ENCODE data around the gene EEF1A1. TPM values are rescaled to one million over a fixed set of nuclear protein-coding genes. Genes with fewer than 3 reads are reported as not detected.
"Not testable (repeated sequence)": the region's sequence is repeated elsewhere in the genome, so short reads cannot be mapped to it uniquely, and the experiment has no call there.

Gene EEF1A1
- polyA plus RNA-seq, 3 donors, result 18,033 to 19,623 (median 18,240) TPM

DNA sequence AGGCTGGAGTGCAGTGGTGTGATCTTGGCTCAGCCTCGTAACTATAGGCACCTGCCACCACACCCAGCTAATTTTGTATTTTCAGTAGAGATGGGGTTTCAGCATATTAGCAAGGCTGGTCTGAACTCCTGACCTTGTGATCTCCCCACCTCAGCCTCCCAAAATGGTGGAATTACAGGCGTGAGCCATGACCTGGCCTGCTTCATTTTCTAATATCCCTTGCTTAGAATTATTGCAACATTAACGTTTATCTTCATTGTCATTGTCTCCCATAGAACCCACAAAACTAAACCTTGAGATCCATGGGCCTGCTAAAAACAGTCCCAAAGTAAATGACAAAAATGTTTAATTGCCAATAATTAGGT lies 6.1 kb downstream of the EEF1A1 start:
- DNase-seq, result no peak

DNA sequence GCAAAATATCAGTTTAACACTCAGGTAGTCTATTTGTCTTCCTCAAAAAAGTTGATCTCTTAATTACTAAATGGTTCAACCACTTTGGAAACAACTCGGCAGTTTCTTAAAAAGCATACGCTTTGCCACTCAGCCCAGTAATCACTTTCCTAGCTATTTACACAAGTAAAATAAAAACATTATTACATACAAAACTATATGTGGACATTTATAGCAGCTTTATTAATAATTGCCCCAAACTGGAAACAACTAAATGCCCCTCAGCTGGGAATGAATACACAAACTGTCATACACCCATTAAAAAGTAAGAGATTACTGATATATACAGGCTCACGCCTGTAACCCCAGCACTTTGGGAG lies 7.4 kb downstream of the EEF1A1 start:
- DNase-seq, result no peak

DNA sequence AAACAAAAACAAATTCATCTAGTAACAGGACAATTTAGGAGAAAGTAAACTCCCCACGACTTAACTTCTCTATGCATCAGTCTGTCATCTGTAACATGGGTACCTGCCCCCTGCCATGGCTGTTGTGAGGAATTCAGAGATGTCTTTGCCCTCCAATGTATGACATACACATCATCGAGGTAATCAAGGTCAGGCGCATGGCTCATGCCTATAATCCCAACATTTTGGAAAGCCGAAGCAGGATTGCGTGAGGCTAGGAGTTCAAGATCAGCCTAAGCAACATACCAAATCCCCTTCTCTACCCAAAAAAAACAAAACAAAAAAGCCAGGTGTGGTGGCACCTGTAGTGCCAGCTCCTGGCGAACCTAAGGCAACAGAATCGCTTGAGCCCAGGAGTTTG lies 9.0 kb downstream of the EEF1A1 start:
- DNase-seq, result no peak

DNA sequence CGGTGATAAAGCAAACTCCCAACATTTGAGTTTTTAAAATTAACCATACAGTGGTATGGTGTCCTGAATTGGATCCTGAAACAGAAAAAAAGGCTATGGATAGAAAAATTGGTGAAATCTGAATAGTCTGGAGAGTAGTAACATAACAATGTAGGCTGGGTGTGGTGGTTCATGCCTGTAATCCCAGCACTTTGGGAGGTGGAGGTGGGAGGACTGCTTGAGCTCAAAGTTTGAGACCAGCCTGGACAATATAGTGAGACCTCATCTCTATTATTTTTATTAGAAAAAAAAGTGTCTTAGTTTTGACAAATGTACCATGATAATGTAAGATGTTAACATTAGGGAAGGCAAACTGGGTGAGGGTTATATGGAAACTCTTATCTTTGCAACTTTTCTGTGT lies 11.0 kb downstream of the EEF1A1 start:
- DNase-seq, result no peak

- DNase-seq, result no peak
Measured at GRCh38 chr6:73508776-73509175, 12.1 kb downstream of the EEF1A1 start.

GRCh38 chr6:73506246-73506645 lies 14.6 kb downstream of the EEF1A1 start:
- DNase-seq, result no peak

- DNase-seq, result not testable (repeated sequence)
Measured at GRCh38 chr6:73505705-73506104, 15.1 kb downstream of the EEF1A1 start.

- DNase-seq, result no peak
Measured at GRCh38 chr6:73505142-73505541, 15.7 kb downstream of the EEF1A1 start.

- no peak for DNase-seq
Measured at GRCh38 chr6:73504160-73504559, 16.7 kb downstream of the EEF1A1 start.

DNA sequence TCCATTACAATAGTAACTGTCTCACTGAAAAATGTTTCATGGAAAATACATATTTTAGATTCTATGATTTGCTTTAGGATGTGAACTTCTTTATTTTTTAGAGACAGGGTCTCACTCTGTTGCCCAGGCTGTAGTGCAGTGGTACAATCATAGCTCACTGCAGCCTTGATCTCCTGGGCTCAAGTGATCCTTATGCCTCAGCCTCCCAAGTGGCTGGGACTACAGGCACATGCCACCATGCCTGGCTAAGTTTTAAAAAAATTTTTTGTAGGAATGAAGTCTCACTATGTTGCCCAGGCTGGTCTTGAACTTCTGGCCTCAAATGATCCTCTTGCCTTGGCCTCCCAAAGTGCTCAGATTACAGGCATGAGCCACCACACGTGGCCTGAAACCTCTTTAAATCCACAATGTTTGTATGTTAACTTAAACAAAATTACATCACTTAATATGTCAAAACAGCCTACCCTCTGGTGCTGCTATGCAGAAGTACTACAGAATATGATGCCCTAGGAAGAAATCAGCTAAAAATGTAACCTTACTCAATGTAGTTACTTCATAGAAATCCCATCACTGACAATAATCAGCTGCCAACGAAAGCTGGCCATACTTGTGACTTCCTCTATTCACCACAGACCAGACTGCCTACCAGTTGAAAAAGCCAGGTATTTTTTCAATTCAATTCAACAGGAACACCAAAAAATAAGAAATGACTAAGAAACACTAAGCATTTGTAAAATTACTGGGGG lies 17.6 kb downstream of the EEF1A1 start:
- no peak for DNase-seq

- no peak for DNase-seq
Measured at GRCh38 chr6:73497915-73498314, 22.9 kb downstream of the EEF1A1 start.

DNA sequence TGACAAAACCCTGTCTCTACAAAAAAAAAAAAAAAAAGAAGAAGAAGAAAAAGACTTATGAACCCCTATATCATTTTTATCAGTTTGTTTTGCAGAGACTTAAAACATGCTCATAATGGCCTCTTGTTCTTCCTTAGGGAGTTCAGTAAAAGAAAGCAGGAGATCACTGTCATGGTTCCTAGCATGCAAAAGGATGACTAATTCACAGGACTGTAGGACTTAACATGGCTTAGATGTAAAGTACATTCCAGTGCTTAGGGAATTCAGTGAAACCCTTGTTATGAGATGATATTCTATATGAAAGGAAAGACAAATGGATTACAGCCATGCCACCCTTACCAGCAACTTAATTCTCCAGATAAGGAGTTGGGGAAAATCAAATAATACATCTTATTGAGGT lies 29.5 kb downstream of the EEF1A1 start:
- no peak for DNase-seq

DNA sequence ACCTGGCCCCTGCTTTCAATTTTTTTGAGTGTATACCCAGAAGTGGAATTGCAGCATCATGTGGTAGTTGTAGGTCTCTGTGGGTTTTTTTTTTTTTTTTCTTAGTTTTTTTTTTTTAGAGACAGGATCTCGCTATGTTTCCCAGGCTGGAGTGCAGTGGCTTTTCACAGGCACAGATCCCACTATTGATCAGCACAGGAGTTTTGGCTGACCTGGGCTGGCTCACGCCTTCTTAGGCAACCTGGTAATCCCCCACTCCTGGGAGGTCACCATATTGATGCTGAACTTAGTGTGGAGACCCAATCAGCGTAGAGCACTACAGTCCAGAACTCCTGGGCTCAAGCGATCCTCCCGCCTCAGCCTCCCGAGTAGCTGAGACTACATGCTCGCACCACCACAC lies 33.4 kb downstream of the EEF1A1 start:
- DNase-seq, result no peak

DNA sequence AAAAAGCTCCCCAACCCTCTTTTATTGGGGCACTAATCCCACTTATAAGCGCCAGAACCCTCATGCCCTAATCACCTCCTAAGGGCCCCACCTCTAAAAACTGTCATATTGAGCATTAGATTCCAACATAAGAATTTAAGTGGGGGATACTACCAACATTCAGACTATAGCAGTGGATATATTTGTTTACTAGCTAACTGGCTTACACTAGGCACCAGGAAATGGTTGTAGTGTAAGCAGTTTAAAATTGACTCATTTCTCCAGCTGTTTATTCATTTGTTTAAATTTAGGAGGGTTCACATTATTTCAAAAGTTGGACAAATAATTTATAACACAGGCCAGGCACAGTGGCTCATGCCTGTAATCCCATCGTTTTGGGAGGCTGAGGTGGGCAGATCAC lies 36.4 kb downstream of the EEF1A1 start:
- no peak for DNase-seq

DNA sequence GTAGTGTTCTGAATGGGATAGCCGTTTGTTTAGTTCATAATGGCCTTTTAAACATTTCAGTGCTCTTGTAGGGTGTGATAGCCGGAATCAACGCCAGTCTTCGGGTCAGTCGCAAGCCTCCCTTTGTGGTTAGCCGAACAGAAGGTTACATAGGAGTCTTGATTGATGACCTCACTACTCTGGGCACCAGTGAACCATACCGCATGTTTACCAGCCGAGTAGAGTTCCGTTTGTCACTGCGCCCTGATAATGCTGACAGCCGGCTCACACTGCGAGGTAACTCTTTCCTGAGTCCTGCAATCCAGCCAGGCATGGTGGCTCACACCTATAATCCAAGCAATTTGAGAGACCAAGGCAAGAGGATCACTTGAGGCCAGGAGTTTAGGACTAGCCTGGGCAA lies 38.9 kb downstream of the EEF1A1 start:
- DNase-seq, result no peak

- no peak for DNase-seq
Measured at GRCh38 chr6:73477407-73477806, 43.4 kb downstream of the EEF1A1 start.

DNA sequence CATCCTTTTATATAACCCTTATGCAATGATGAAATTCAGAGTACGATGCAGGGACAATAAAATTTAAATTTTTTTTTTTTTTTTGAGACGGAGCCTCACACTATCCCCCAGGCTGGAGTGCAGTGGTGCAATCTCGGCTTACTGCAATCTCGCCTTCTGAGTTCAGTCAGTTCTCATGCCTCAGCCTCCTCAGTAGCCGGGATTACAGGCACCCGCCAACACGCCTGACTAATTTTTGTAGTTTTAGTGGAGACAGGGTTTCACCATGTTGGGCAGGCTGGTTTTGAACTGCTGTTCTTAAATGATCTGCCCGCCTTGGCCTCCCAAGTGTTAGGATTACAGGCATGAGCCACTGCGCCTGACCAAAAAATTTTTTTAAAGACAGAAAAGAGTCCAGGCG lies 44.1 kb downstream of the EEF1A1 start:
- DNase-seq, result no peak

- DNase-seq, result no peak
Measured at GRCh38 chr6:73471686-73472290, 49.0 kb downstream of the EEF1A1 start.

Other genes starting within 250 kb of the EEF1A1 start
- not detected for gene DPPA5, start 166.8 kb downstream of the EEF1A1 start, polyA plus RNA-seq (ENCODE audit: insufficient read length in 3 of 3)
- under 1 TPM in 1 of 3 donors, not detected in 2; 0.09 TPM for gene KHDC3L, start 158.4 kb downstream of the EEF1A1 start, polyA plus RNA-seq (ENCODE audit: insufficient read length in 3 of 3)
- gene OOEP, start 151.1 kb downstream of the EEF1A1 start, polyA plus RNA-seq (ENCODE audit: insufficient read length in 3 of 3), result under 1 TPM in 2 of 3 donors, not detected in 1; 0.16 to 0.79 TPM
- under 1 TPM; 0.21 to 0.92 (median 0.67) TPM for gene DDX43, start 126.2 kb downstream of the EEF1A1 start, polyA plus RNA-seq (ENCODE audit: insufficient read length in 3 of 3)
- 1 to 10 TPM; 2.5 to 3.8 (median 3.1) TPM for gene CGAS, start 68.7 kb downstream of the EEF1A1 start, polyA plus RNA-seq (ENCODE audit: insufficient read length in 3 of 3)
- gene MTO1, start 59.3 kb downstream of the EEF1A1 start, polyA plus RNA-seq (ENCODE audit: insufficient read length in 3 of 3), result 10 to 100 TPM; 26.1 to 33.2 (median 31.1) TPM
- 10 to 100 TPM; 17.8 to 19.2 (median 17.9) TPM for gene SLC17A5, start 133.0 kb upstream of the EEF1A1 start, polyA plus RNA-seq (ENCODE audit: insufficient read length in 3 of 3)
- 10 to 100 TPM; 10.1 to 12.5 (median 10.6) TPM for gene CD109, start 175.2 kb upstream of the EEF1A1 start, polyA plus RNA-seq (ENCODE audit: insufficient read length in 3 of 3)

Measured in renal pelvis (tissue), 4 donors.